Naive thymus-derived CD8-positive, alpha-beta T cell (primary cell): ENCODE results near the gene EHMT1. TPM values are rescaled to one million over a fixed set of nuclear protein-coding genes. Genes with fewer than 3 reads are reported as not detected.

Experiments
- microRNA-seq: library from miRNA; unstranded; fragments of <30 nt; microRNA quantifications from one replicate; pipeline ENCODE4 v1.2.0, GENCODE V29; 2022; ENCODE audit warnings: borderline microRNAs expressed
- polyA plus RNA-seq, 3 donors: library from polyadenylated mRNA; unstranded; fragments of 300-500 nt; fragmentation: Illumina TruSeq; gene quantifications; one replicate each; pipeline ENCODE4 v1.2.3, GENCODE V29; 2021
- total RNA-seq, 8 experiments: library from RNA in 2 of 8; stranded (reverse) in 2 of 8; gene quantifications; one replicate each; pipeline ENCODE4 v1.2.3 and lab custom pipeline; 2021 to 2026

The EHMT1 gene
- total and polyA plus RNA-seq, 5 experiments from 2014 or later = 20.9 to 113 (median 34.4) TPM

Small RNA genes lying within 50 kb of the gene (microRNA-seq; reads per million reads assigned to microRNA genes)
- not detected for gene MIR602

Other genes with a start within 250 kb of the EHMT1 start
- gene EXD3, start 195.8 kb upstream of the EHMT1 start, total RNA-seq = 10 to 100 TPM; 26.4 to 28.3 TPM
- 1 to 10 TPM; 2.6 to 4.3 (median 3.9) TPM for gene EXD3, start 195.8 kb upstream of the EHMT1 start, polyA plus RNA-seq
- 1 to 10 TPM; 4.1 to 4.5 TPM for gene NOXA1, start 195.6 kb upstream of the EHMT1 start, total RNA-seq
- 1 to 10 TPM in 2 of 3 donors, under 1 TPM in 1; 0.75 to 1.1 (median 1.1) TPM for gene NOXA1, start 195.6 kb upstream of the EHMT1 start, polyA plus RNA-seq
- not detected for gene ENTPD8, start 177.6 kb upstream of the EHMT1 start, total RNA-seq
- gene ENTPD8, start 177.6 kb upstream of the EHMT1 start, polyA plus RNA-seq = not detected
- gene NSMF, start 159.7 kb upstream of the EHMT1 start, total RNA-seq = 10 to 100 TPM; 19.1 to 19.3 TPM
- gene NSMF, start 159.7 kb upstream of the EHMT1 start, polyA plus RNA-seq = 10 to 100 TPM in 1 of 3 donors, 1 to 10 TPM in 2; 7.7 to 14.7 (median 8.2) TPM
- 10 to 100 TPM; 14.5 to 15.7 TPM for gene PNPLA7, start 68.6 kb upstream of the EHMT1 start, total RNA-seq
- 1 to 10 TPM; 1.2 to 2.3 (median 1.9) TPM for gene PNPLA7, start 68.6 kb upstream of the EHMT1 start, polyA plus RNA-seq
- gene MRPL41, start 67.1 kb upstream of the EHMT1 start, total RNA-seq = 100 to 1,000 TPM in 1 of 2 experiments, 10 to 100 TPM in 1; 93.5 to 104 TPM
- gene MRPL41, start 67.1 kb upstream of the EHMT1 start, polyA plus RNA-seq = 10 to 100 TPM; 36.7 to 46.5 (median 43.0) TPM
- gene DPH7, start 40.1 kb upstream of the EHMT1 start, total RNA-seq = 10 to 100 TPM; 76.9 to 80.7 TPM
- 10 to 100 TPM; 26.2 to 32.8 (median 29.8) TPM for gene DPH7, start 40.1 kb upstream of the EHMT1 start, polyA plus RNA-seq
- 10 to 100 TPM; 25.5 to 27.5 TPM for gene ZMYND19, start 28.5 kb upstream of the EHMT1 start, total RNA-seq
- 10 to 100 TPM in 1 of 3 donors, 1 to 10 TPM in 2; 5.5 to 15.7 (median 7.7) TPM for gene ZMYND19, start 28.5 kb upstream of the EHMT1 start, polyA plus RNA-seq
- gene ARRDC1, start 13.3 kb upstream of the EHMT1 start, total RNA-seq = 10 to 100 TPM; 83.2 to 86.8 TPM
- 10 to 100 TPM; 27.2 to 42.4 (median 32.9) TPM for gene ARRDC1, start 13.3 kb upstream of the EHMT1 start, polyA plus RNA-seq